ENCODE data around the gene GRPEL1.
A peak's percentile ranks its signal among the peaks of the same experiment; 100 is the strongest.

The GRPEL1 gene

GRCh38 chr4:7067452-7068278 lies at the start of gene GRPEL1:
TSS of gene GRPEL1 (minus strand) at chr4:7068064. CDS start at chr4:7068032, 32 bp downstream.
- TF ChIP-seq TCF12 (IDR thresholded peaks at IDR 0.05; ENCODE audit: low read depth) (0 out of 2 replicates have a peak, but pooled peaks have one; percentile 47), YY1 (IDR thresholded peaks at IDR 0.05; ENCODE audit: low read depth) (peak; percentile 93), TAF1 (IDR thresholded peaks at IDR 0.05; ENCODE audit: low read depth) (peak; percentile 70; the same call in 1 of the 2 replicates), TEAD4 (IDR thresholded peaks at IDR 0.05) (no peak)
- TF ChIP-seq, protein P1, sequence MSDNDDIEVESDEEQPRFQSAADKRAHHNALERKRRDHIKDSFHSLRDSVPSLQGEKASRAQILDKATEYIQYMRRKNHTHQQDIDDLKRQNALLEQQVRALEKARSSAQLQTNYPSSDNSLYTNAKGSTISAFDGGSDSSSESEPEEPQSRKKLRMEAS (IDR thresholded peaks at IDR 0.05) = peak; percentile 88

GRCh38 chr4:7116705-7117104 lies 48.8 kb upstream of the GRPEL1 start:
- no peak for TF ChIP-seq REST (IDR thresholded peaks at IDR 0.05; ENCODE audit: low read depth)
- no peak for TF ChIP-seq NFIC (IDR thresholded peaks at IDR 0.05)

- TF ChIP-seq TCF12 (IDR thresholded peaks at IDR 0.05; ENCODE audit: low read depth) (no peak), REST (IDR thresholded peaks at IDR 0.05; ENCODE audit: low read depth) (no peak), CEBPB (IDR thresholded peaks at IDR 0.05) (no peak), USF1 (IDR thresholded peaks at IDR 0.05) (no peak), EP300 (IDR thresholded peaks at IDR 0.05; ENCODE audit: borderline replicate concordance) (no peak), RAD21 (IDR thresholded peaks at IDR 0.05; ENCODE audit: low read depth) (no peak), TEAD4 (IDR thresholded peaks at IDR 0.05) (no peak), EGR1 (IDR thresholded peaks at IDR 0.05) (no peak), FOXM1 (IDR thresholded peaks at IDR 0.05; ENCODE audit: borderline replicate concordance, low read depth) (no peak), CREB1 (IDR thresholded peaks at IDR 0.05; ENCODE audit: low read depth) (no peak), TAF1 (IDR thresholded peaks at IDR 0.05; ENCODE audit: low read depth) (no peak), NFIC (IDR thresholded peaks at IDR 0.05) (no peak), ZBTB7A (IDR thresholded peaks at IDR 0.05; ENCODE audit: low read depth) (no peak), YY1 (IDR thresholded peaks at IDR 0.05; ENCODE audit: low read depth) (no peak)
- TF ChIP-seq, protein P1 (IDR thresholded peaks at IDR 0.05) = no peak
These were observed 47.9 kb upstream of the GRPEL1 start for GRCh38 chr4:7115557-7116340.

GRCh38 chr4:7112656-7113055 lies 44.8 kb upstream of the GRPEL1 start:
- TF ChIP-seq, protein P1 (IDR thresholded peaks at IDR 0.05) = no peak
- TF ChIP-seq TEAD4 (IDR thresholded peaks at IDR 0.05) (no peak), CREB1 (IDR thresholded peaks at IDR 0.05; ENCODE audit: low read depth) (no peak), YY1 (IDR thresholded peaks at IDR 0.05; ENCODE audit: low read depth) (no peak), FOXM1 (IDR thresholded peaks at IDR 0.05; ENCODE audit: borderline replicate concordance, low read depth) (no peak), NFIC (IDR thresholded peaks at IDR 0.05) (no peak), ZBTB7A (IDR thresholded peaks at IDR 0.05; ENCODE audit: low read depth) (no peak), USF1 (IDR thresholded peaks at IDR 0.05) (no peak)

GRCh38 chr4:7111441-7111840 lies 43.6 kb upstream of the GRPEL1 start:
- TF ChIP-seq CREB1 (IDR thresholded peaks at IDR 0.05; ENCODE audit: low read depth) (no peak), EGR1 (IDR thresholded peaks at IDR 0.05) (no peak), TAF1 (IDR thresholded peaks at IDR 0.05; ENCODE audit: low read depth) (no peak), TEAD4 (IDR thresholded peaks at IDR 0.05) (no peak), CEBPB (IDR thresholded peaks at IDR 0.05) (no peak), REST (IDR thresholded peaks at IDR 0.05; ENCODE audit: low read depth) (no peak), ZBTB7A (IDR thresholded peaks at IDR 0.05; ENCODE audit: low read depth) (no peak), FOXM1 (IDR thresholded peaks at IDR 0.05; ENCODE audit: borderline replicate concordance, low read depth) (no peak), USF1 (IDR thresholded peaks at IDR 0.05) (no peak)
- TF ChIP-seq, protein P1 (IDR thresholded peaks at IDR 0.05) = no peak

Measured in Ishikawa (cell line).